Measurements from ENCODE around the gene OR2AT4.

The OR2AT4 gene

GRCh38 chr11:75041263-75041662 is 55.4 kb downstream of the OR2AT4 start:
- H3K4me3 ChIP-seq (replicated peaks; ENCODE audit: low read depth, low read length), result no peak overlapping the region
- TF ChIP-seq CTCF (IDR thresholded peaks at IDR 0.05; ENCODE audit: low read length, missing control alignments), result no peak
- no peak for DNase-seq (ENCODE audit: low read depth)

GRCh38 chr11:75040167-75040770 is 56.4 kb downstream of the OR2AT4 start:
- no peak for TF ChIP-seq CTCF (IDR thresholded peaks at IDR 0.05; ENCODE audit: low read length, missing control alignments)
- no peak overlapping the region for H3K4me3 ChIP-seq (replicated peaks; ENCODE audit: low read depth, low read length)
- DNase-seq (ENCODE audit: low read depth), result no peak

- no peak for TF ChIP-seq CTCF (IDR thresholded peaks at IDR 0.05; ENCODE audit: low read length, missing control alignments)
- DNase-seq (ENCODE audit: low read depth), result no peak
Observed at GRCh38 chr11:75035911-75036565, 60.6 kb downstream of the OR2AT4 start.

GRCh38 chr11:75035256-75035655 is 61.4 kb downstream of the OR2AT4 start:
- no peak for TF ChIP-seq CTCF (IDR thresholded peaks at IDR 0.05; ENCODE audit: low read length, missing control alignments)
- DNase-seq (ENCODE audit: low read depth), result no peak

More at GRCh38 chr11:75035911-75036565, 60.6 kb downstream of the OR2AT4 start:
- H3K4me3 ChIP-seq (replicated peaks; ENCODE audit: low read depth, low read length), result no peak overlapping the region

GRCh38 chr11:75033916-75034315 is 62.8 kb downstream of the OR2AT4 start:
- no peak for TF ChIP-seq CTCF (IDR thresholded peaks at IDR 0.05; ENCODE audit: low read length, missing control alignments)
- no peak overlapping the region for H3K4me3 ChIP-seq (replicated peaks; ENCODE audit: low read depth, low read length)
- DNase-seq (ENCODE audit: low read depth), result no peak

More at GRCh38 chr11:75035256-75035655, 61.4 kb downstream of the OR2AT4 start:
- no peak overlapping the region for H3K4me3 ChIP-seq (replicated peaks; ENCODE audit: low read depth, low read length)

GRCh38 chr11:75032550-75032935 is 64.1 kb downstream of the OR2AT4 start:
- no peak for DNase-seq (ENCODE audit: low read depth)
- no peak overlapping the region for H3K4me3 ChIP-seq (replicated peaks; ENCODE audit: low read depth, low read length)
- TF ChIP-seq CTCF (IDR thresholded peaks at IDR 0.05; ENCODE audit: low read length, missing control alignments), result no peak

Data from fibroblast of pulmonary artery (primary cell).